Subcutaneous abdominal adipose tissue (tissue), 5 donors: ENCODE measurements around the gene MYRF.

ENCODE experiments used
- H3K27ac ChIP-seq: one replicate; pipeline ENCODE4 v1.7.0; 2013; ENCODE audit warnings: low read depth, mild to moderate bottlenecking, inconsistent platforms, low read length, moderate library complexity
- H3K27me3 ChIP-seq, 5 donors: one replicate each; pipeline ENCODE4 v1.7.0; 2013; ENCODE audit warnings: low read length in 5 of 5, inconsistent platforms in 1 of 5; ENCODE audit not compliant: control insufficient read depth in 5 of 5, insufficient read depth in 4 of 5
- H3K36me3 ChIP-seq, 5 donors: one replicate each; pipeline ENCODE4 v1.7.0; 2013; ENCODE audit warnings: low read length in 5 of 5; ENCODE audit not compliant: control insufficient read depth in 5 of 5, insufficient read depth in 5 of 5
- H3K4me1 ChIP-seq, 5 donors: one replicate each; pipeline ENCODE4 v1.7.0; 2013; ENCODE audit warnings: low read length in 5 of 5, mild to moderate bottlenecking in 3 of 5, moderate library complexity in 1 of 5; ENCODE audit not compliant: control insufficient read depth in 5 of 5, insufficient read depth in 5 of 5
- H3K4me3 ChIP-seq, 5 donors: one replicate each; pipeline ENCODE4 v1.7.0; 2013; ENCODE audit warnings: low read length in 5 of 5, low read depth in 1 of 5
- H3K9ac ChIP-seq, 5 donors: one replicate each; pipeline ENCODE4 v1.7.0; 2013; ENCODE audit warnings: low read length in 5 of 5, mild to moderate bottlenecking in 4 of 5, moderate library complexity in 3 of 5
- H3K9me3 ChIP-seq, 5 donors: one replicate each; pipeline ENCODE4 v1.7.0; 2013; ENCODE audit warnings: low read length in 5 of 5; ENCODE audit not compliant: control insufficient read depth in 5 of 5
- donor health status: healthy.
- donor health status: healthy.
- donor health status: healthy.
- donor health status: healthy.
- donor health status: healthy.

Gene MYRF

DNA sequence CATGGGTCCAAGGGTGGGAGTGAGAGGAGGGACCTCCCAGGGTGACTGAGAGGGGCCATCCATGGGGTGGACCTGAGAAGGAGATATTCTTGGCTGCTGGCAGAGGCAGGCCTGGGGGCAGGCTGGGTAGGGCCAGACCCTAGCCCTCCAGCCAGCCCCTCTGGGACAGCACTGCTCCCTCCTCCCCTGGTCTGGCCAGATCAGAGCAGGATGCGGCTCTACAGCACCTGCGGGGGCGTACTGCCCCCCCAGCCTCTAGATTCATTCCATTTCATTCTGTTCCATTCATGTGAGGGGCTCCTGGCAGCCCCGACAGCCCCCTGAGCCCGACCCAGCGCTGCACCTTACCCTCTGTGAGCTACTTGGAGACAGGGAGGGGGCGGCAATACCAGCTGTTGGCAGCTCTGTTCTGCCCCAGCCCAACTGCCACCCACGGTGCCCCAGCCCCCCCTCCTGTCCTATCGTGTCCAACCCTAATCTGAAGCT, 34.3 kb upstream of the MYRF start:
- Histone ChIP-seq H3K4me3 (peak overlapping the region in 2 of 5 donors; percentile 40 to 45), H3K27ac (no peak overlapping the region)

DNA sequence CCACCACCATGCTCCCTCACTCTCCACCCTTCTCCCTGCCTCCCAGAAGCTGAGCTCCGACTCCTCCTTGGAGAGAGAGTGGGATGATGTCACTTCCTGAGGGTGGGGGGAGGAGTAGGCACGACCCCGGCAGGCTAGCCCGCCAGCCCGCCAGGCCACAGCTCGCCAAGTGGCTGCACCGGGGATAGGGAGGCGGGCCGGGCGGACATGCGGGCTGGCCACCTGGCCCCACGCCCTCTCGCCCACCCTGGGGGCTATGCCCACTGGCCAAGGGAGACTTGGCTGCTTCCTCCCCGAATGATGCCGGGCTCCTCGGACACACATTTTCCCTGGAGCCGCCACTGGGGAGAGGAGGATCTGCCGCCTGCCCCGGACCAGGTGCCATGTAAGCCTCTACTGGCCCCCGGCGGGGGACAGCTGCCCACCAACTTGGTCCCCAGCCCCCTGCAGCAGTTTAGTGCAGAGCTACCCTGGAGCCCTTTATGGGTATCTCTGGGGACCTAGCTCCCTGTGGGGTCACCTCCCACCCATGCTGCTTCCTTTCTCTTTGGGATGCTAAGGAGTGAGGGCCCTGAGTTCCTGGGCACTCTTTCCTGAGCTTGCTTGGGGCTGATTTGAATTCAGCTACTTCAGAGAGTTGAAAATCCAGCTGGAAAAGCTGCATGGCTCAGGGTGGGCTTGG, 33.7 kb upstream of the MYRF start:
- no peaks in the 10 kb centered on the region for H3K9me3 ChIP-seq
- H3K9ac ChIP-seq, result no peak overlapping the region
- H3K36me3 ChIP-seq, result peaks cover 0 to 18% (median 12%) of the 10 kb centered on the region in 5 donors
- H3K27me3 ChIP-seq, result peaks cover 0 to 6% (median 0%) of the 10 kb centered on the region in 5 donors
- H3K4me1 ChIP-seq, result peaks cover 3 to 39% (median 37%) of the 10 kb centered on the region in 5 donors
- H3K4me3 ChIP-seq, result peak overlapping the region in 3 of 5 donors; percentile 22 to 46 (median 45)
- no peak overlapping the region for H3K27ac ChIP-seq

More for the DNA sequence above, 34.3 kb upstream of the MYRF start:
- H3K4me1 ChIP-seq, result peaks cover 3 to 39% (median 37%) of the 10 kb centered on the region in 5 donors
- peak overlapping the region in 2 of 5 donors; percentile 39 to 46 for H3K9ac ChIP-seq
- no peaks in the 10 kb centered on the region for H3K9me3 ChIP-seq
- H3K36me3 ChIP-seq, result peaks cover 0 to 13% (median 9%) of the 10 kb centered on the region in 5 donors
- peaks cover 0 to 6% (median 0%) of the 10 kb centered on the region in 5 donors for H3K27me3 ChIP-seq

DNA sequence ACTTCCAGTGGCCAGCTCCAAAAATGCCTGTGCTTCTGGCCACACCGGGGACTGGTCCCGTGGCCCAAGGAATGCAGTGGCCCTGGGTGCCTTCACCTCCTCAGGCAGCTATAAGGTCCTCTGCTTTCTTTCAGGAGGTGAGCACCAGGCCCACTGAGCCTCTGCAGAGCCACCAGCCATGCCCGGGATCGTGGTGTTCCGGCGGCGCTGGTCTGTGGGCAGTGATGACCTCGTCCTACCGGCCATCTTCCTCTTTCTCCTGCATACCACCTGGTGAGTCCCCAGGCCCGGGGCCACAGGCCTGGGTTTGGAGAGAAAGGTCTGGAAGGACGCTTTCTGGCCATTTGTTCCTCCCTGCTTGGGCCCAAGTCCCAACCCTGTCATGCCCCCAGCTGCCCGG, 32.5 kb upstream of the MYRF start:
- Histone ChIP-seq H3K4me3 (no peak overlapping the region), H3K4me1 (peaks cover 4 to 44% (median 38%) of the 10 kb centered on the region in 5 donors), H3K9me3 (no peaks in the 10 kb centered on the region), H3K27me3 (peaks cover 0 to 6% (median 0%) of the 10 kb centered on the region in 5 donors), H3K27ac (no peak overlapping the region), H3K36me3 (peaks cover 0 to 28% (median 14%) of the 10 kb centered on the region in 5 donors), H3K9ac (no peak overlapping the region)

DNA sequence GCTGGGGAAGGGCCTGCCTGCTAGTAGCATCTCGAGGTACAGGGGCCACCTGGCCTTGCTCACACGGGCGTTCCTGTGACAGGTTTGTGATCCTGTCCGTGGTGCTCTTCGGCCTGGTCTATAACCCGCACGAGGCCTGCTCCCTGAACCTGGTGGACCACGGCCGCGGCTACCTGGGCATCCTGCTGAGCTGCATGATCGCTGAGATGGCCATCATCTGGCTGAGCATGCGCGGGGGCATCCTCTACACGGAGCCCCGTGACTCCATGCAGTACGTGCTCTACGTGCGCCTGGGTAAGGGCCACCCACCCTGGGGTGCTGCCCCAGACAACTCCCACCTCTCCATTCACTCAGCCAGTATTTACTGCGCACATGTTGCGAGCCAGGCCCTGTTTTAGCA, 31.8 kb upstream of the MYRF start:
- Histone ChIP-seq H3K4me3 (no peak overlapping the region), H3K27me3 (peaks cover 0 to 3% (median 0%) of the 10 kb centered on the region in 5 donors), H3K36me3 (peaks cover 0 to 33% (median 18%) of the 10 kb centered on the region in 5 donors), H3K4me1 (peaks cover 1 to 40% (median 32%) of the 10 kb centered on the region in 5 donors), H3K9me3 (no peaks in the 10 kb centered on the region), H3K27ac (no peak overlapping the region), H3K9ac (no peak overlapping the region)

DNA sequence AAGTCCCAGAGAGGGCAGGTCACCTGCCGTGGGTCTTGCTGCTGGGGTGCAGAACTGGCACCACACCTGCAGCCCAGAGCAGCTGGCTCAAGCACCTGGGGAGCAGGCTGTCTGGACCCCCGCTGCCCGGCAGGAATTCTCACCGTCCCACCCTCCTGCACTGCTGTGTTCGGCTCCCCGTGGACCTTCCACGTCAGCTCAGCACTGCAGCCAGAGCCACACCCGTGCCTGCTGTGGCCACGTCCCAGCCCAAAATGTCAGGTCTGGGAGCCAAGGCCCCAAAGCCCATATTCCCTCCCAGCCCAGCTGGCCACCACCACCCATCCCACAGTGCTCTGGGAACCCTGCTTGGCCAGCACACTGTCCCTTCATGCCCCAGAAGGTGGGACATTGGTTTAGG, 28.0 kb upstream of the MYRF start:
- Histone ChIP-seq H3K27me3 (no peaks in the 10 kb centered on the region), H3K36me3 (peaks cover 0 to 69% (median 41%) of the 10 kb centered on the region in 5 donors), H3K4me3 (no peak overlapping the region), H3K9ac (no peak overlapping the region), H3K4me1 (peaks cover 0 to 7% (median 1%) of the 10 kb centered on the region in 5 donors), H3K27ac (no peak overlapping the region), H3K9me3 (no peaks in the 10 kb centered on the region)

DNA sequence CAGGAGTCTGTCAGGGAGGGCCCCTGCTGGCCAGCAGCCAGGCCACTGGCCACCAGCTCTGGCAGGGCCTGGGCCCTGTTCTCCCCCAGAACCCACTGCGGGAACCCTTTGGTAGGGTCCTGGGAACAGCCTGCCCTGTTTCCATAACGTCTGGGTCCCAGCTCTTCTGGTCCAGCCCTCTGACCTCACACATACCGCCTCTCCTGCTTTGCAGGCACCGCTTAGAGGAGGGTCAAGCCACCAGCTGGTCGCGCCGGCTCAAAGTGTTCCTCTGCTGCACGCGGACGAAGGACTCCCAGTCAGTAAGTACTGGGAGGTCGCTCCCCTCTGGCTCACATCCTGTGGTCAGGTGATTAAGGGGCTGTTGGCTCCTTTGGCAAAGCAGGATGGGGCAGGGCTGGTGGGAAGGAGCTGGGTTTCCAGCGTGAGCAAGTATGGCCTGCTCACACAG, 26.6 kb upstream of the MYRF start:
- H3K9me3 ChIP-seq, result no peaks in the 10 kb centered on the region
- H3K27ac ChIP-seq, result no peak overlapping the region
- peaks cover 0 to 7% (median 1%) of the 10 kb centered on the region in 5 donors for H3K4me1 ChIP-seq
- no peak overlapping the region for H3K4me3 ChIP-seq
- H3K27me3 ChIP-seq, result no peaks in the 10 kb centered on the region
- peaks cover 0 to 70% (median 39%) of the 10 kb centered on the region in 5 donors for H3K36me3 ChIP-seq
- H3K9ac ChIP-seq, result no peak overlapping the region

DNA sequence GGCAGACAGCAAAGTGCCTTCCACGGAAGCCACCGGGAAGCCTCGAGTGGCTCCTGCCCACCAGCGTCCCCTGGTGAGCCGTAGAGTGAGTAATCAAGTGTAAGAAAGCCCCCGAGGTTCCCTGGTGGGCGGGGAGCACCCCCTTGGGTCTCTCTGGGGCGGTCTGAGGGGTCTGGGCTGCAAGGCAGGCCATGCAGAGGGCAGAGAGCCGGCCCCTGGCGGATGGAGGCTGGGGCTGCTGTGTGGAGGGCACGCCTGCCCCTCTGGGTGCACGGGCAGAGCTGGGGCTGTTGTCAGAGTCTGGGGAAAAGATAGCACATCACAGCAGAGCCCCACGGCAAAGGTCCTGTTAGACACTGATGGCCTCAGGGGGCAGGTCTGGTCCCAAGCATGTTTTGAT, 25.7 kb upstream of the MYRF start:
- Histone ChIP-seq H3K9me3 (no peaks in the 10 kb centered on the region), H3K27me3 (no peaks in the 10 kb centered on the region), H3K27ac (no peak overlapping the region), H3K4me3 (no peak overlapping the region), H3K4me1 (peaks cover under 1 to 13% (median 1%) of the 10 kb centered on the region in 5 donors), H3K36me3 (peaks cover 0 to 71% (median 36%) of the 10 kb centered on the region in 5 donors), H3K9ac (no peak overlapping the region)

DNA sequence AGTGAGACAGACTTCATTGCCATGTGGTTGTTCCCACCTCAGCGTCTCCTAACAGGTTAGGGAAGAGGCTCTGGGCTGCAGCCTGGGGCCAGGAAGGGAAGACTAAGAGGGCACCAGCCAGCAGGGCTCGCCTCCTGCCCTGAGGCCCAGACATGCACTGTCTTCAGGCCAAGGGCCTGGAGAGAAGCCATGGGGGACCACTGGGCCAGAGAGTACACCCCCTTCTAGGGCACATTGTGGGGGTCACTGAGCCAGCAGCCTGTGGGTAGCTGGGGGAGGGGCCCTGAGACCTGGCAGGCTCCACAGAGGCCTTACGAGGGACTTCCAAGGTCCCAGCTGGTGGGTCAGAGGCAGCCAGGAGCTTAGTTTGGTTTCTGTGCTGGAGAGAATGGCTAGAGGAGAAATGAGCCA, 25.0 kb upstream of the MYRF start:
- no peaks in the 10 kb centered on the region for H3K9me3 ChIP-seq
- H3K27me3 ChIP-seq, result no peaks in the 10 kb centered on the region
- no peak overlapping the region for H3K27ac ChIP-seq
- no peak overlapping the region for H3K9ac ChIP-seq
- H3K36me3 ChIP-seq, result peaks cover 0 to 70% (median 36%) of the 10 kb centered on the region in 5 donors
- peaks cover 1 to 19% (median 8%) of the 10 kb centered on the region in 5 donors for H3K4me1 ChIP-seq
- no peak overlapping the region for H3K4me3 ChIP-seq

DNA sequence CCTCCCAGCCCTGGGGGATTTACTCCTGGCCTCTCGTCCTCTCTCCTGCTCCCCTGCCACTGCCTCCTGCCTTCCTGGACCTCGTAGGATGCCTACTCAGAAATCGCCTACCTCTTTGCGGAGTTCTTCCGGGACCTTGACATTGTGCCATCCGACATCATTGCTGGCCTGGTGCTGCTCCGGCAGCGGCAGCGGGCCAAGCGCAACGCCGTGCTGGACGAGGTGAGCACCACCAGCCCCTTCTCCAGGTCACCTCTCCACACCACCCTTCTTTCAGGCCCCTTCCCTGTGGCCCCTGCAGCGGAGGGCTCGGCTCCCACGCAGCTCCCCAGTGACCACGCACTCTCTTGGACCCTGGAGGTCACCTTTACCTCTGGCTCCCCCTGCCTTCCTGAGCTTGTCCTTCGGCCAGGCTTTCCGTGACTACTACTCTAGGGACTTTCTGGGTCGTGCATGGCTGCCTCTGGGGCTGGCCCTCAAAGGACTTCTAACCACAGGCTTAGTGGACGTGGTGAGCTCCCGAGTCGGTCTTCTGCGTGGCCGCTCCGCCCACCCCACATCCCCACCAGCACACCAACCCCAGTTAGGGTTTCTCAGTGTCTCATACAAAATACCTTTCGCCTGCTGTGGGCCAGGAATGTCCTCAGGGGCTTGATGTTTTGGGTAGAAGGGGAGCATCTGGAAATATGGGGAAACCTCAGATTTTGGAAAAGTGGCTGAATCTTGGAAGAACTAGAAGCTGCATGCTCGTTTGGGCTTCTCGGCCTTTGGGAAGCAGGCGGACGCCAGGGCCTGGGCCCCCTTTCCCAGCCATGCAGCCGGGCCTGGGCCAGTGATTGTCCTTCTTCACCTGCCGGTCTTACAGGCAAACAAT, 24.1 kb upstream of the MYRF start:
- H3K36me3 ChIP-seq, result peaks cover 0 to 61% (median 31%) of the 10 kb centered on the region in 5 donors
- H3K27ac ChIP-seq, result no peak overlapping the region
- H3K9me3 ChIP-seq, result no peaks in the 10 kb centered on the region
- no peak overlapping the region for H3K9ac ChIP-seq
- H3K4me3 ChIP-seq, result no peak overlapping the region
- no peaks in the 10 kb centered on the region for H3K27me3 ChIP-seq
- peaks cover 1 to 28% (median 16%) of the 10 kb centered on the region in 5 donors for H3K4me1 ChIP-seq

DNA sequence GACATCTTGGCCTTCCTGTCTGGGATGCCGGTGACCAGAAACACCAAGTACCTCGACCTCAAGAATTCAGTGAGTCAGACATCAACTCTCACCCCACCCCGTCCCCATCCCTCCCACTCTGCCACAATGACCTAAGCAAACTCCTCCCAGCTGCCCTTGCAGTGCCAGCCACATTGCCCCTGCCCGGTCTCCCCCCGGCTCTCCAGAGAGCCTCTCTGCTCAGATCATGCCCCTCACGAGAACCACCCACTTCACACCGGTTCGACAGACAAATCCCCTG, 23.6 kb upstream of the MYRF start:
- H3K9ac ChIP-seq, result no peak overlapping the region

More for the DNA sequence above, 23.6 kb upstream of the MYRF start:
- Histone ChIP-seq H3K36me3 (peaks cover 0 to 57% (median 29%) of the 10 kb centered on the region in 5 donors), H3K4me3 (no peak overlapping the region), H3K27me3 (no peaks in the 10 kb centered on the region), H3K9me3 (no peaks in the 10 kb centered on the region), H3K27ac (no peak overlapping the region), H3K4me1 (peaks cover 1 to 31% (median 16%) of the 10 kb centered on the region in 5 donors)
